C4-2B (cell line): ENCODE results near the gene SOBP.

Experiments used
- H3K27ac ChIP-seq: fragments of 450-650 bp; 2 replicates; pipeline ENCODE4 v1.5.1; 2017
- CTCF ChIP-seq: fragments of 450-650 bp; conservative IDR thresholded peaks from 2 replicates; pipeline ENCODE4 v1.5.1; 2017; ENCODE audit warnings: mild to moderate bottlenecking
- ZFX ChIP-seq: fragments of 450-650 bp; IDR thresholded peaks from 2 replicates; pipeline ENCODE4 v1.6.1; 2017

The SOBP gene

GRCh38 chr6:107621229-107621937, 131.5 kb downstream of the SOBP start:
- H3K27ac ChIP-seq = no peak overlapping the region
- no peak for TF ChIP-seq CTCF
- TF ChIP-seq ZFX = no peak

- TF ChIP-seq ZFX (no peak), CTCF (no peak)
- no peak overlapping the region for H3K27ac ChIP-seq
These were observed 132.4 kb downstream of the SOBP start for GRCh38 chr6:107622269-107622668.

GRCh38 chr6:107624050-107624449, 134.1 kb downstream of the SOBP start:
- no peak for TF ChIP-seq CTCF
- no peak for TF ChIP-seq ZFX
- no peak overlapping the region for H3K27ac ChIP-seq

- no peak overlapping the region for H3K27ac ChIP-seq
- TF ChIP-seq ZFX (no peak), CTCF (no peak)
These were observed 134.6 kb downstream of the SOBP start for GRCh38 chr6:107624541-107624940.

- no peak overlapping the region for H3K27ac ChIP-seq
- TF ChIP-seq ZFX (no peak), CTCF (no peak)
These were observed 135.3 kb downstream of the SOBP start for GRCh38 chr6:107625264-107625663.

- TF ChIP-seq CTCF (no peak), ZFX (no peak)
- no peak overlapping the region for H3K27ac ChIP-seq
These were observed 136.7 kb downstream of the SOBP start for GRCh38 chr6:107626645-107627044.

- no peak overlapping the region for H3K27ac ChIP-seq
- TF ChIP-seq CTCF (no peak), ZFX (no peak)
These were observed 138.1 kb downstream of the SOBP start for GRCh38 chr6:107627969-107628368.
